ENCODE results near the gene VILL. TPM values are rescaled to one million over a fixed set of nuclear protein-coding genes. Genes with fewer than 3 reads are reported as not detected.

VILL gene
- total RNA-seq, 4 donors from 2014 or later: 3.5 to 7.5 (median 5.2) TPM

- H3K27me3 ChIP-seq: no peaks in the 10 kb centered on the region
- no peak for ATAC-seq
- no peak overlapping the region for H3K27ac ChIP-seq
- TF ChIP-seq POLR2AphosphoS5 (IDR thresholded peaks at IDR 0.05) (no peak), EP300 (IDR thresholded peaks at IDR 0.05) (no peak), POLR2A (IDR thresholded peaks at IDR 0.05) (no peak), CTCF (IDR thresholded peaks at IDR 0.05) (no peak)
- H3K4me1 ChIP-seq: peaks cover 0 to 19% (median 12%) of the 10 kb centered on the region in 3 donors
- H3K9me3 ChIP-seq: no peaks in the 10 kb centered on the region
- H3K36me3 ChIP-seq: no peaks in the 10 kb centered on the region
- H3K4me3 ChIP-seq: no peak overlapping the region
- 89 to 90% methylated on average over 2 to 4 of the region's 5 CpGs for WGBS, 2 donors (ENCODE audit: low coverage in 1 of 2)
Measured at GRCh38 chr3:38040401-38040800, 49.8 kb downstream of the VILL start.

GRCh38 chr3:38043486-38043885 lies 52.9 kb downstream of the VILL start:
- H3K4me1 ChIP-seq: peaks cover 0 to 18% (median 12%) of the 10 kb centered on the region in 3 donors
- H3K9me3 ChIP-seq: no peaks in the 10 kb centered on the region
- no peaks in the 10 kb centered on the region for H3K27me3 ChIP-seq
- no peak overlapping the region for H3K27ac ChIP-seq
- no peak for ATAC-seq
- H3K36me3 ChIP-seq: no peaks in the 10 kb centered on the region
- no peak for TF ChIP-seq CTCF (IDR thresholded peaks at IDR 0.05)
- no peak overlapping the region for H3K4me3 ChIP-seq
- WGBS, 2 donors (ENCODE audit: low coverage in 1 of 2): 90 to 92% methylated on average over 1 to 4 of the region's 4 CpGs

GRCh38 chr3:38046027-38046426 lies 55.4 kb downstream of the VILL start:
- Histone ChIP-seq H3K4me3 (no peak overlapping the region), H3K27ac (no peak overlapping the region), H3K4me1 (no peaks in the 10 kb centered on the region), H3K9me3 (no peaks in the 10 kb centered on the region), H3K27me3 (no peaks in the 10 kb centered on the region), H3K36me3 (no peaks in the 10 kb centered on the region)
- WGBS, 2 donors (ENCODE audit: low coverage in 1 of 2): 91 to 93% methylated on average over 3 to 4 of the region's 4 CpGs
- TF ChIP-seq EP300 (IDR thresholded peaks at IDR 0.05) (no peak), POLR2AphosphoS5 (IDR thresholded peaks at IDR 0.05) (no peak), CTCF (IDR thresholded peaks at IDR 0.05) (no peak), POLR2A (IDR thresholded peaks at IDR 0.05) (no peak)
- ATAC-seq: no peak

GRCh38 chr3:38046821-38047220 lies 56.2 kb downstream of the VILL start:
- H3K27me3 ChIP-seq: no peaks in the 10 kb centered on the region
- no peaks in the 10 kb centered on the region for H3K4me1 ChIP-seq
- no peak overlapping the region for H3K4me3 ChIP-seq
- no peak for ATAC-seq
- TF ChIP-seq POLR2AphosphoS5 (IDR thresholded peaks at IDR 0.05) (no peak), CTCF (IDR thresholded peaks at IDR 0.05) (no peak), EP300 (IDR thresholded peaks at IDR 0.05) (no peak), POLR2A (IDR thresholded peaks at IDR 0.05) (no peak)
- 87 to 100% methylated on average over 1 to 2 of the region's 2 CpGs for WGBS, 2 donors (ENCODE audit: low coverage in 1 of 2)
- H3K36me3 ChIP-seq: no peaks in the 10 kb centered on the region
- H3K9me3 ChIP-seq: no peaks in the 10 kb centered on the region
- no peak overlapping the region for H3K27ac ChIP-seq

- WGBS, 2 donors (ENCODE audit: low coverage in 1 of 2): 45 to 50% methylated on average over 2 of the region's 2 CpGs
- H3K4me1 ChIP-seq: no peaks in the 10 kb centered on the region
- H3K4me3 ChIP-seq: no peak overlapping the region
- no peak for TF ChIP-seq CTCF (IDR thresholded peaks at IDR 0.05)
- no peak for TF ChIP-seq POLR2A (IDR thresholded peaks at IDR 0.05)
- no peak for TF ChIP-seq EP300 (IDR thresholded peaks at IDR 0.05)
- TF ChIP-seq POLR2AphosphoS5 (IDR thresholded peaks at IDR 0.05): no peak
- no peak for ATAC-seq
- H3K36me3 ChIP-seq: no peaks in the 10 kb centered on the region
- no peaks in the 10 kb centered on the region for H3K27me3 ChIP-seq
- H3K9me3 ChIP-seq: no peaks in the 10 kb centered on the region
- H3K27ac ChIP-seq: no peak overlapping the region
Measured at GRCh38 chr3:38047896-38048295, 57.3 kb downstream of the VILL start.

Data from gastroesophageal sphincter (tissue), 4 donors.